Endodermal cell (in vitro differentiated cells): ENCODE results near the gene CHMP1A. TPM values are rescaled to one million over a fixed set of nuclear protein-coding genes. Genes with fewer than 3 reads are reported as not detected.
"Not testable (repeated sequence)": the region's sequence is repeated elsewhere in the genome, so short reads cannot be mapped to it uniquely, and the experiment has no call there.

Experiments
- DNase-seq: peaks from one replicate; pipeline ENCODE4 v3.0.0-alpha.2; 2017
- H3K27ac ChIP-seq: 2 replicates; pipeline ENCODE4 v1.5.1; 2013; ENCODE audit warnings: mild to moderate bottlenecking, low read depth, low read length, moderate library complexity
- H3K27me3 ChIP-seq: 2 replicates; pipeline ENCODE4 v1.6.1; 2013; ENCODE audit warnings: mild to moderate bottlenecking, low read length, moderate library complexity; ENCODE audit not compliant: insufficient read depth, control insufficient read depth, poor library complexity, severe bottlenecking
- H3K36me3 ChIP-seq: 2 replicates; pipeline ENCODE4 v1.7.0; 2013; ENCODE audit warnings: mild to moderate bottlenecking, low read length, moderate library complexity; ENCODE audit not compliant: control insufficient read depth, insufficient read depth
- H3K4me1 ChIP-seq: one replicate; pipeline ENCODE4 v1.7.0; 2013; ENCODE audit warnings: low read length; ENCODE audit not compliant: control insufficient read depth, insufficient read depth
- H3K4me3 ChIP-seq: 2 replicates; pipeline ENCODE4 v1.5.1; 2013; ENCODE audit warnings: mild to moderate bottlenecking, low read length, moderate library complexity
- H3K9ac ChIP-seq: 2 replicates; pipeline ENCODE4 v1.6.1; 2013; ENCODE audit warnings: mild to moderate bottlenecking, low read length, moderate library complexity; ENCODE audit not compliant: poor library complexity, severe bottlenecking; ENCODE audit errors: extremely low read depth
- H3K9me3 ChIP-seq: 2 replicates; pipeline ENCODE4 v1.6.1; 2013; ENCODE audit warnings: mild to moderate bottlenecking, low read length, moderate library complexity; ENCODE audit not compliant: control insufficient read depth
- H3K27ac Mint-ChIP-seq: 2 replicates; pipeline ENCODE4 v1.8.0; 2020; ENCODE audit warnings: mixed read lengths
- H3K27me3 Mint-ChIP-seq: 2 replicates; pipeline ENCODE4 v1.8.0; 2021; ENCODE audit warnings: mild to moderate bottlenecking, mixed read lengths; ENCODE audit not compliant: insufficient read depth
- H3K36me3 Mint-ChIP-seq: 2 replicates; pipeline ENCODE4 v1.8.0; 2020; ENCODE audit warnings: low read depth, mixed read lengths
- H3K4me1 Mint-ChIP-seq: 2 replicates; pipeline ENCODE4 v1.8.0; 2020; ENCODE audit warnings: mixed read lengths
- H3K4me3 Mint-ChIP-seq: 2 replicates; pipeline ENCODE4 v1.8.0; 2020; ENCODE audit warnings: mild to moderate bottlenecking, moderate library complexity, mixed read lengths
- H3K9me3 Mint-ChIP-seq: 2 replicates; pipeline ENCODE4 v1.8.0; 2020; ENCODE audit warnings: mild to moderate bottlenecking, mixed read lengths
- WGBS, 2 experiments: methylation state at CpG; one replicate each; pipeline versions ENCODE4 v1.1.5 to v1.1.7; 2013; ENCODE audit warnings: missing lambda C conversion rate in 2 of 2, mixed read lengths in 1 of 2; ENCODE audit not compliant: insufficient coverage in 1 of 2, insufficient read length in 1 of 2; 5-methylcytosine and 5-hydroxymethylcytosine counted together
- total RNA-seq, 2 donors: library from RNA; stranded (reverse); fragmentation: NEBNext Ultra II Directional in 1 of 2; extraction: Animal tissue kit (Norgen Biotek cat#: 25700) in 1 of 2; gene quantifications; 2 replicates in 1 of 2; 3 replicates in 1 of 2; pipeline ENCODE4 v1.2.1, GENCODE V29; 2021
- TF ChIP-seq, protein P1 (sequence below): fragments of 200-600 bp; sonication (generic); conservative IDR thresholded peaks from 2 replicates; pipeline ENCODE4 v1.5.0; 2021; ENCODE audit warnings: antibody characterized with exemption, mild to moderate bottlenecking

CHMP1A gene
- total RNA-seq, 2 donors from 2014 or later = 104 to 106 TPM

DNA sequence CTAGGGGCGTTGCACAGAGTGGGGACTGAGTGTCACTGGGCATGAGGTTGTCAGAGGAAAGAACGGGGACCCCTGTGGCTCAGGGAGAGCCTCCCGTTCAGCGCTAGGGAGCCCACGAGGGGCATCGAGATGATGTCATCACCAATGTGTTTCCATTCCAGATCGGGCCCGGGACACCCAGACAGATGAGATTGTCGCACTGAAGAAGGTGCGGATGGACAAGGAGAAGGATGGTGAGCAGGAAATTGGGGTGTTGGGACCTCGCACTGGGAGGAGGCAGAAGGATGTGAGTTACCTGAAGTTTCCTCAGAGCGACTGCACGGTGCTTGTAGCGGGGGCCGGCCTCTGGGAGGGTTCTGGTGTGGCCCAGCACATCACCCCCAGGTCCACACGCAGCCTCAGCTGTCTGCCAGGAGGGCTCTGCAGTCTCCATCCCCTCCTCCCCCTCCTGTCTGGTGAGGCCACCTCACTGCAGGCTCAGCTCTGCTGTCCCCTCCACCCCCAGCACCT, 32.9 kb upstream of the CHMP1A start:
- Histone ChIP-seq H3K36me3 (peaks cover 47% of the 10 kb centered on the region), H3K27ac (no peak overlapping the region), H3K9me3 (peaks cover 7% of the 10 kb centered on the region), H3K4me3 (no peak overlapping the region), H3K27me3 (no peaks in the 10 kb centered on the region), H3K4me1 (no peaks in the 10 kb centered on the region), H3K9ac (no peak overlapping the region)
- H3K27me3 Mint-ChIP-seq = no peaks in the 10 kb centered on the region
- H3K4me1 Mint-ChIP-seq = peaks cover 6% of the 10 kb centered on the region
- H3K36me3 Mint-ChIP-seq = peaks cover 66% of the 10 kb centered on the region
- no peak overlapping the region for H3K4me3 Mint-ChIP-seq
- TF ChIP-seq, protein P1, sequence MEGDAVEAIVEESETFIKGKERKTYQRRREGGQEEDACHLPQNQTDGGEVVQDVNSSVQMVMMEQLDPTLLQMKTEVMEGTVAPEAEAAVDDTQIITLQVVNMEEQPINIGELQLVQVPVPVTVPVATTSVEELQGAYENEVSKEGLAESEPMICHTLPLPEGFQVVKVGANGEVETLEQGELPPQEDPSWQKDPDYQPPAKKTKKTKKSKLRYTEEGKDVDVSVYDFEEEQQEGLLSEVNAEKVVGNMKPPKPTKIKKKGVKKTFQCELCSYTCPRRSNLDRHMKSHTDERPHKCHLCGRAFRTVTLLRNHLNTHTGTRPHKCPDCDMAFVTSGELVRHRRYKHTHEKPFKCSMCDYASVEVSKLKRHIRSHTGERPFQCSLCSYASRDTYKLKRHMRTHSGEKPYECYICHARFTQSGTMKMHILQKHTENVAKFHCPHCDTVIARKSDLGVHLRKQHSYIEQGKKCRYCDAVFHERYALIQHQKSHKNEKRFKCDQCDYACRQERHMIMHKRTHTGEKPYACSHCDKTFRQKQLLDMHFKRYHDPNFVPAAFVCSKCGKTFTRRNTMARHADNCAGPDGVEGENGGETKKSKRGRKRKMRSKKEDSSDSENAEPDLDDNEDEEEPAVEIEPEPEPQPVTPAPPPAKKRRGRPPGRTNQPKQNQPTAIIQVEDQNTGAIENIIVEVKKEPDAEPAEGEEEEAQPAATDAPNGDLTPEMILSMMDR = no peak
- DNase-seq = no peak
- peaks cover 8% of the 10 kb centered on the region for H3K9me3 Mint-ChIP-seq
- H3K27ac Mint-ChIP-seq = no peak overlapping the region
- 95 to 97% methylated on average over 9 to 16 of the region's 16 CpGs for WGBS, 2 experiments

DNA sequence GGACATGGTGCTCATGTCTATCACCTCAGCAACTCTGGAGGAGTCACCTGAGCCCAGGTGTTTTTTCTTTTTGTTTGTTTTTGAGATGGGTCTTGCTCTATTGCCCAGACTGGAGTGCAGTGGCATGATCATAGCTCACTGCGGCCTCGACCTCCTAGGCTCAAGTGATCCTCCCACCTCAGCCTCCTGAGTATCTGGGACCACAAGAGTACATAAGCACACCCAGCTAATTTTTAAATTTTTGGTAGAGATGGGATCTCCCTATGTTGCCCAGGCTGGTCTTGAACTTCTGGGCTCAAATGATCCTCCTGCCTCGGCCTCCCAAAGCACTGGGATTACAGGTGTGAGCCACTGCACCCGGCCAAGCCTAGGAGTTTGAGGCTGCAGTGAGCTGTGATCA, 32.1 kb upstream of the CHMP1A start:
- H3K27ac Mint-ChIP-seq, DNase-seq, H3K4me3 Mint-ChIP-seq, H3K4me1 Mint-ChIP-seq, H3K27me3 Mint-ChIP-seq, H3K27ac ChIP-seq, H3K27me3 ChIP-seq, H3K9ac ChIP-seq, H3K4me3 ChIP-seq, H3K4me1 ChIP-seq: not testable (repeated sequence)
- Histone ChIP-seq H3K36me3 (peaks cover 51% of the 10 kb centered on the region), H3K9me3 (peaks cover 15% of the 10 kb centered on the region)
- whole genome bisulfite sequencing, 2 experiments = 94 to 96% methylated on average over 4 of the region's 4 CpGs
- Mint-ChIP-seq H3K36me3 (peaks cover 70% of the 10 kb centered on the region), H3K9me3 (peaks cover 14% of the 10 kb centered on the region)

DNA sequence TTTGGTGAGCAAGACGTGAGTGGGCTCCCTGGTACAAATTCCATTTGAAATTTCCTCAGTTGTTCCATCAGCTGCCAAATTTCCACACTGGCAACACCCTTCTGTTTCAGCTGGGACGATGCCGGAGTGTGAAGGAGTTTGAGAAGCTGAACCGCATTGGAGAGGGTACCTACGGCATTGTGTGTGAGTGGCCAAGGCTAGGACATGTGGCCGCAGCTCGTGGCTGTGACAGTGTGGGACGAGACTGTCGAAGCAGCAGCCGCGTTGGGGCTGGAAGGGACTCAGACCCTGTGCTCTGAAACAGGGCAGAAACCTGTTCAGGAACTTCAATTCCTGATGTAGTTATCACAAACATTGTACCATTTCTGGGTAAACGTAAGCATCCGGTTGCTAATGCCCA, 31.6 kb upstream of the CHMP1A start:
- Histone ChIP-seq H3K4me3 (no peak overlapping the region), H3K36me3 (peaks cover 54% of the 10 kb centered on the region), H3K27me3 (no peaks in the 10 kb centered on the region), H3K9ac (no peak overlapping the region), H3K9me3 (peaks cover 20% of the 10 kb centered on the region), H3K27ac (no peak overlapping the region), H3K4me1 (no peaks in the 10 kb centered on the region)
- peaks cover 19% of the 10 kb centered on the region for H3K9me3 Mint-ChIP-seq
- no peak for DNase-seq
- no peak overlapping the region for H3K4me3 Mint-ChIP-seq
- peaks cover 6% of the 10 kb centered on the region for H3K4me1 Mint-ChIP-seq
- H3K36me3 Mint-ChIP-seq = peaks cover 75% of the 10 kb centered on the region
- H3K27ac Mint-ChIP-seq = no peak overlapping the region
- WGBS, 2 experiments = 97% methylated on average over 12 to 13 of the region's 13 CpGs
- TF ChIP-seq, protein P1 = no peak
- H3K27me3 Mint-ChIP-seq = no peaks in the 10 kb centered on the region

DNA sequence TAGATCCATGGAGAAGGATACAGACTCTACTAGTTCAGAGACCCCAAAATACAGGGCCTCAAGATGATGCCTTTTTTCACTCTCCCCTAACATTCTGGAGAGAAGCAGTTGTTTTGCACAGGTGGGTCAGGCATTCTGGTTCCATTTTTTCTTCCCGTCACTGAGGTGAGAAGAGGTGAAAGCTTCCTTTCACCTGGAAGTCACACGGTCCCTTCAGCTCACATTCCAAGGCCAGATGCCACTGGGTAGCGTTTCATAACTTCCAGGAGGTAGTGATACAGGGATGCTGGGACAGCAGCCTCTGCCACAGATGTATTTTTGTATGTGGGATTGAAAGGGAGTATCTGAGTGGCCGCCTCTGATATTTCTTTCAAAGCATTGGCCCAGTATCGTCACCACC, 30.9 kb upstream of the CHMP1A start:
- Mint-ChIP-seq H3K4me3 (peak overlapping the region; percentile 73), H3K36me3 (peaks cover 75% of the 10 kb centered on the region), H3K27me3 (no peaks in the 10 kb centered on the region), H3K27ac (no peak overlapping the region), H3K4me1 (peaks cover 6% of the 10 kb centered on the region), H3K9me3 (peaks cover 26% of the 10 kb centered on the region)
- Histone ChIP-seq H3K9ac (no peak overlapping the region), H3K9me3 (peaks cover 28% of the 10 kb centered on the region), H3K27ac (no peak overlapping the region), H3K27me3 (no peaks in the 10 kb centered on the region), H3K36me3 (peaks cover 58% of the 10 kb centered on the region), H3K4me3 (no peak overlapping the region), H3K4me1 (no peaks in the 10 kb centered on the region)
- WGBS, 2 experiments = 92 to 98% methylated on average over 4 to 5 of the region's 5 CpGs
- TF ChIP-seq, protein P1 = no peak
- no peak for DNase-seq
